GM21515 (cell line): Measurements from ENCODE around the gene MCTS1.
"Not testable (repeated sequence)": the region's sequence is repeated elsewhere in the genome, so short reads cannot be mapped to it uniquely, and the experiment has no call there.

Source experiments
- ATAC-seq: cut with Tn5 transposase; IDR thresholded peaks from one replicate; pipeline ENCODE4 v1.9.1; 2021; ENCODE audit not compliant: unreplicated experiment

Gene MCTS1

DNA sequence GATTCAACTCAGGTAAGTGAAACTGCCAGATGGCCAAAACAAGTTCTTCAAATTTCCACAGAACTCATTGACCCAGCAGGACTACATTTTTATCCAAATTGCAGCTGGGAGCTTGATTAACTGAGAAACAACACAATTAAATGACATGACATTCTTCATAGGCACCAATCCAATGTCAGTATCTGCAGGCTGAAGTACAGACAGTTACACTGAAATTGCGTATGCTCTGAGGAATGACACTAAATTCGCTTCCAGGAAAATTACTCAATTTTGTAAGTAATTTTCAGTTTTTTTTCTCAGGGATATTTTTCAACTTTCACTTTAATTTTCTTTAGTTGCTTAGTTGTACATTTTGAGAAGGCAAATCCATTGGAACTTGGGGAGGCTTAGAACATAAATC lies 21.5 kb downstream of the MCTS1 start:
- no peak for ATAC-seq

DNA sequence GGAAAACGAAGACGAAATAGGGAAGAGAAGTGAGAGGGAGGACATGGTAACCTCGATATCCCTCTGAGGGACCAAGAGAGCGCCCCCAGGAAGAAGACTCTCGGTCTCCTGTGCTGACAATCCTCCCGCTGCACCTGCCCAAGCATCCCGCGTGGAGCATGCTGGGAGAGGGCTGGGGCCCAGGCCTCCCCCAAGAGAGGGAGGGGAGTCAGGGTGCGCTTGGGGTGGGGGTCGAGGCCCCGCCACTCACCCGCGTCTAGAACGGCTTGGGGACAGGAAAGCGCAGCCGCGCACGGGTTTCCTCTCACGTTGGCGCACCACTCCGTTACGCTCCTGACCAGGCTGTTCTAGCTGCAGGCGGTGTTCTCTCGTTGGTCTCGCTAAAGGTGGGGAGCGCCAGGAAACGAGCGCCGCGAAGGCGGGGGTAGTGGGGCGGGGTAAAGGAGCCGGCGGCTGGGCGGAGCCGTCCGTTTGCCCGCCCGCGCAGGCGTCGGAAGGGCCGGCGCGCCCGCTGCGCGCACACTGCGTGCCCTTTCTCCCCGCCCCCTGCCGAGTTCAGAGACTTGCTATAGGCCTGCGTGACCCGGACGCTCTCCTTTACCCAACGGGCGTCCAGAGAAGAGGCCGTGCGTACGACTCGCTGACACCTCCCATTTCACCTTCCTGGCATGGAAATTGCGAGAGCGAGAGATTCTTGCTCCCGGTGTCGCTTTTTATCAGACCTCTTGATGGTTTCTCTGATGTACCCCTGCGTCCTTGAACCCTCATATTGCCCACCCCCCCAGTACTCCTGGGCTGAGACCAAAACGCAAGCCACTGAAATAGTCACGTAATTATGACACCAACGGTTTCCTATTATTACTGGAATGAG lies 26.0 kb downstream of the MCTS1 start, which contains the start of gene C1GALT1C1:
TSS of gene C1GALT1C1 (minus strand) at position 388 of the 871 bp plus-strand sequence. CDS start 2,888 bp downstream, outside the sequence.
- ATAC-seq = peak; percentile 96

DNA sequence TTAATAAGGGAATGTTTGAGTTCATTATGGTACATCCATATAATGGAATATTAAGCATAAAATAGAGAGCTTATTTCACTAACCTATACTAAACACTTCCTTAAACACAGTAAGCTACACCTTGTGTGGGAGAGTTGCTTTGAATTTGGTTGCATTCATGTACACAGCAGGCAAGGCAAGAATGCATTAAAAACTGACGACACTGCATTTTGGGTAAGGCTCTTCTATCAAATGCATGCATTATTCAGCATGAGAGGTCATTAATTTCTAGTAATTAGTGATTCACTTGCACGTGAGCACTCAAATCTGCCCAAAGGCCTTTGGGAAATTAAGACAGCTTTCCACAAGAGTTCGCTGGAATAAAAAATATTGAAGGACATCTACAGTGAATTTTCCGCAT lies 34.7 kb downstream of the MCTS1 start:
- ATAC-seq = no peak

DNA sequence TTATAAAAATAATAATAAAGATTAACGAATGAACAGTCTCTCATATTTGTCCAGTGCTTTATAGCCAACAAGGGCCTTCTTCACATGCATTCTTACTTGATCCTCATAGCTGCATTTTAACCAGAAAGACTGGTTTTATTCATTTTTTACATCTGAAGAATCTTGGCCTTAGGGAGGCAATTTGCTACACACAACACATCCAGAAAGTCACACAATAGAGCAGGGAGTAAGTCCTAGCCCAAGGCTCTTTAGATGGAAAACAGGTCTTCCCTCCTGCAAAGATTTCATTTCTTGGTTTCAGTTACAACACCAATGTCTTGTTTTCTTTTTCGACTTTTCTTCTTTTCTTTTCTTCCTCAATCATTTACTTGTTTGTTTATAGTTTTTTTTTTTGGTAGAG lies 39.0 kb downstream of the MCTS1 start:
- ATAC-seq = no peak

DNA sequence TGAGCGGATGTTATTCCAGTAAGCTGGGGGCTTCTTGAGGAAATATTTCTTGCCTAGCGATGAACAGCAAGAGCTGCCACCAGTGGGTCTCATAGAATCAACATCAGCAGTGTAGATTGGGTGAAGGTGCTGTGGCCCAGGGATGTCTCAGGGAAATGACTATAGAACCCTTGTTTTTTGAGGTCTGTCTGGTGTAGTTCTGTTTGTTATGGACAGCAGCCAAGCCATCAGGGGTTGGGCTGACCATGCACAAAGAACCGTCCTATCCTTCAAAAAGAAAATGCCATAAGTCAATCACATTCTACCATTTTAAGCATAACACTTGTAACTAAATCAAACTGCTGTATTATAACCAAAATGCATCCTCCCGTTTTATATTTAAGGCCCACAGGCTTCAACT lies 43.2 kb downstream of the MCTS1 start:
- ATAC-seq = no peak

DNA sequence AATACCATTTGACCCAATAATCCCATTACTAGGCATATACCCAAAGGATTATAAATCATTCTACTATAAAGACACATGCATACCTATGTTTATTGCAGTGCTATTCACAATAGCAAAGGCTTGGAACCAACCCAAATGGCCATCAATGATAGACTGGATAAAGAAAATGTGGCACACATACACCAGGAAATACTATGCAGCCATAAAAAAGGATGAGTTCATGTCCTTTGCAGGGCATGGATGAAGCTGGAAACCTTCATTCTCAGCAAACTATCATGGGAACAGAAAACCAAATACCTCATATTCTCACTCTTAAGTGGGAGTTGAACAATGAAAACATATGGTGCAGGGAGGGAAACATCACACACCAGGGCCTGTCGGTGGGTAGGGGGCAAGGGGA lies 48.4 kb downstream of the MCTS1 start:
- ATAC-seq = not testable (repeated sequence)

DNA sequence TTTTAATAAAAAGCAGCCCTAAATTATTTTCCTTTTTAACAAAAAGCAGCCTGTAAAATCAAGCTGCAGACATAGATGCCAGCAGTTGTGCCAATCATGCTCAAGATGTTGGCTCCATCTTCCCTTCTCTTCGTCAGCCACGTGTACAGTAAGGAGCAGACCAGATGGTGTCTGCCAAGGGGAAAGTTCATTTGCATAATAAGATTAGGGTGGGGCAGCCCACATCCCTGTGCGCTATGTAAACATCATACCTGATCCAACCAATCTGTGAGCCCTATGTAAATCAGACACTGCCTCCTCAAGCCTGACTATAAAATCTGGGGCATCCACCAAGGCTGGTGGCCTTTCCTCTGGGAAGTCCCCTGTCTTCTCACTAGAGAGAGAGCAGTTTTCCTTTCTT lies 49.1 kb downstream of the MCTS1 start:
- ATAC-seq = no peak

DNA sequence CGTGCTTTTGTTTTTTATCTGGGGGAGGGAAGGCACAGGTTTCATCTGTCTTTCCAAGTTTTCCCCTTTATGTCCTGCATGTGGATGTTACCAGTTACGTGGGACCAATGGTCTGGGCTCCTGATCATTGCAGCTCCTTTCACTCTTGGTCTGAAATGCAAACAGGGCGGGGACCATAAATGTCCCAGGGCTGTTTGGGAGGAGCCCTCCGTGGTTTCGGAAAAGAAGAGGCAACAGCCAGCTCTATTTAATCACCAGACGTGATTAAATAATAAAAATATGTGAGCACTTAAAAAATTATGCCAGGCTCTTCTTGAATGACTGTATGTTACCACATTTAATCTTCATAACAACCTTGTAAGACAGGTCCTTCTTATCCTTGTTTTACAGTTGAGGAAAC lies 56.7 kb downstream of the MCTS1 start:
- ATAC-seq = no peak
